HG03469 (cell line): ENCODE results near the gene SEBOX.

Source experiments
- ATAC-seq: cut with Tn5 transposase; IDR thresholded peaks from one replicate; pipeline ENCODE4 v1.9.1; 2021; ENCODE audit warnings: mild to moderate bottlenecking, moderate library complexity, moderate number of reproducible peaks; ENCODE audit not compliant: unreplicated experiment

SEBOX gene

DNA sequence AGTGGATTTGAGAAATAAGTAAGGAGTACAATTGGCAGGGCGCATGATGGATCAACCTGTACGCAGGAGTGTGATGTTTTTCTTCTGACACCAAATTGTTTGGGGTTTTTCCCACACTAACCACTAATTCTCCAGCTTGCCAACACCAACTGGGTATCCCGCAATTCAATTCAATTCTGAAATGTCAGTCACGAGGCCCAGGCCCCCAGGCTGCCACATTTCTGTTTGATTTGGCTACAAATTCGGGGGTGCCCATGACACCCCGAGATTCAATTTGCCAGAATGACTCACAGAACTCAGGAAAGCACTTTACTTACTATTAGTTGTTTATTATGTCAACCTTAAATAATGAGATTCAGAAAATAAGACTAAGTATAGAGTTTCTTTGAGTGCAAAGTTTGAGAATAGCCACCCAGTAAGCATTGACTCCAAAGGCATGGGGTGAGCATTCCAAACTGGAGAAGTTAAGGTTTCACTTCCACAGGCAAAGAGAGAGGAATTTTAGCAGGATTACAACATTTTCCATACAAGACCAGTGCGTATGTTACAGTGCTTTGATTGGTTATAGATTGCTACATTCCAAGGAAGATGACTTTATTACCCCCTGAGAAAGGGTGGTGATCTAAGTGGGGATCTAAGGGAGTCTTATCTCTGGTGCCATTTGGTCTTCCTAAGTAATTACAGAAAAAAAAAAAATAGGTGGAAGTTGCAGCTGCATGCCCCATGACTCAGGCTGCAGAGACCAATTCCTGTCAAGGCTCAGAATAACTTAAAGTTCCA lies 29.5 kb upstream of the SEBOX start:
- no peak for ATAC-seq

DNA sequence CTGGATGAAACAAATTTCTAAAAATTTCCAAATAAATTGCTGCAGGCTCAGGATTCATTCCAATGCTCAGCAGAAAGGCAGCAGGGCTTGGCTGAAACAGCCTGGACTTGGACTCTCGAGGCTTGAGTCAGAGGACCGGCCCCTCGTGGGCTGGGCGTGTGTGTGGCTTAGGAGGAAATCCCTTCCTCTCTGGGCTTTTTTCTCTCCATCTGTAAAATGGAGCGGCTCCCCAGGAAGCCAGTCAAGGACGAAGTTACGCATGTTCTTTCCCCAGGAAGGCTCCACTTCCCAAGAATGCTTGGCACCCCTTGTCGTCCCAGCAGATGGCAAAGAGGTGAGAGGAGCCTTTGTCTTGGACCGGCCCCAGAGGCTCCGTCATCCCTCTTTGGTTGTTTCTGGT lies 27.5 kb upstream of the SEBOX start:
- ATAC-seq, result no peak

DNA sequence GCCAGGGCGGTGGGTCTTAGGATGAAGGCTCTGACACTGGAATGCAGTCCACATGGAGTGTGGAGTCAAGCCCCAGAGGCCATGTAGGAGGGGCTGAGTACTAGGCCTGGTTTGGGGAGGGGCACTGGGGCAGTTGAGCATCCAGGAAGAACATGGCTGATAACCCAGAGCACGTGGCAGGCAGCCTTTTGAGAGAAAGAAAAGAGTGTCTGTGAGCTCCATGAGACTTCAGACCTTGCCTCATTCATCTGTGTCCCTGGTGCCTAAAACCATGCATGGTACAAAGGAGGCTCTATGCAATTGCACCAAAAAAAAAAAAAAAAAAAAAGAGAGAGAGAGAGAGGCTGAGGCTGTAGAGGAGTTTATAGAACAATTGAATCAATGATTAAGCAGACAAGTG lies 26.4 kb upstream of the SEBOX start:
- ATAC-seq, result no peak

DNA sequence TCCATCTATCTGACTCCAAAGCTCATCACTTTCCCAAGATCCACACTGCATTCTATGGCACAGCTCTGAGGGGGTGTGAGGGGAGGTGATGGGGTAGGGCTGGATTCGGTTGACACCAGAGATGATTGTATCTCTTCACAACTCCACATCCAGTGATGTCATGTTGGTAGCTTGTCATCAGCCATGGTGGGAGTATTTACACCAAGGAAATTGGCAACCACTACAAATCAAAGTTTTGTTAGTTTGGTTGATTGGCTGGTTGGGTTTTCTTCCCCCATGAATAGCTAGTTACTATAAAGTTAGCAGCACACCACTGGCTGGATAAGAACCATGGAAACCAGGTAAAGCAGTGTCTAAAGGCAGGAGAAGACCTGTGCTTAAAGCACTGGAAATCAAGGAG lies 26.0 kb upstream of the SEBOX start:
- no peak for ATAC-seq

DNA sequence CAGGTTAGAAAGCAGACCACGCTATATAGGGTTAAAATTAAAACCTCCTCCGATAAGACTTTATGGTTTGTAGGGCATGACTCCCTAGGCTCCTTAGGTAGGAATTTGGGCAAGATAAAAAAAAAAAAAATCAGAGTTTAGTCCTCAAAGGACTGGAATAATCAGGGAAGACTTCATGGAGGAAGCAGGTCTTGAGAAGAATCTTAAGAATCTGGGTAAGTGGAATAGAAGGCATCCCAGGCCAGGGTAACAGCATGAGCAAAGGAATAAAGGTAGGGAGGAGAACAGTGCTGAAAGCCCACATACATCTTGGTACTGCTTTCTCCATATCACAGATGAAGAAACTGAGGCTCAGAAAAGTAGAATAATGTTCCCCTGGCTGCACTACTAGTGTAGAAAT lies 25.6 kb upstream of the SEBOX start:
- ATAC-seq, result no peak

DNA sequence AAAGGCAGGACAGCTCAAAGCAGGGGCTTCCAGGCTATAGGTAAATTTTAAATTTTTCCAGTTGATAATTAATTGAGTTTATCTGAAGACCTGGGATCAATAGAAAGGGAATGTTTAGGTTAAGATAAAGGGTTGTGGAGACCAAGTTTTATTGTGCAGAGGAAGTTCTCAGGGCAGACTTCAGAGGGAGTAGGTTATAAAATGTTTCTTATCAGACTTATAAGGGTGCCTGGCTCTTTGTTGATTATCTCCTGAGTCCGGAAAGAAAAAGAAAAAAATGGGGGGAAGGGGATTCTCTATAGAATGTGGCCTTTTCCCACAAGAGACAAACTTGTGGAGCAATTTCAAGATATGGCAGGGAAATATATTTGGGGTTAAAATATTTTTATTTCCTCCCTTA lies 25.1 kb upstream of the SEBOX start:
- ATAC-seq, result no peak

DNA sequence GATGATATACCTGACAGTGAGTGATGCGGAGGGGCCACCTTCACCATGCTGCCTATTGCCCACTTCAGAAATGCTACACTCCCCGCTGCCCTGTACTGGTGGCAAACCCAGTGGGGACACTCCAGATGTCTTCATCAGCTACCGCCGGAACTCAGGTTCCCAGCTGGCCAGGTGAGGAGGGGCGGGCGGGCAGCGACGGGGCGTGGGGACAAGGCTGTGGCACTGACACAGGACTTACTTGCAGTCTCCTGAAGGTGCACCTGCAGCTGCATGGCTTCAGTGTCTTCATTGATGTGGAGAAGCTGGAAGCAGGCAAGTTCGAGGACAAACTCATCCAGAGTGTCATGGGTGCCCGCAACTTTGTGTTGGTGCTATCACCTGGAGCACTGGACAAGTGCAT lies 23.1 kb upstream of the SEBOX start:
- no peak for ATAC-seq

DNA sequence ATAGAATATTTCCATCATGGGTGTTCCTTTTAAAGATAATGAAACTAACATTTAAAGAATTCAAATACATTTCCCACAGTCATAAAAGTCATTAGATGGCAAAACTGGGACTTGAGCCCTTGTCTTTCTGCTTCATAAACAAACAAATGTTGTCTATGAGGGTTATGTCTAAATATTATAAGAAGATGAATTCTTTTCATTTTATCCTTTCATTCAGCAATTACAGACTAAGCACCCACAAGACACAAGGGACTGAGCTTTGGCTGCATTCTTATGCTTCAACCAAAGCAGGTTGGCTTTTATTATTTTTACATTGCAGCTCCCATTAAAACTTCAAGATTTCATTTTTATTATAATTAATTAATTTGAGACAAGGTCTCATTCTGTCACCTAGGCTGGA lies 21.4 kb upstream of the SEBOX start:
- no peak for ATAC-seq

DNA sequence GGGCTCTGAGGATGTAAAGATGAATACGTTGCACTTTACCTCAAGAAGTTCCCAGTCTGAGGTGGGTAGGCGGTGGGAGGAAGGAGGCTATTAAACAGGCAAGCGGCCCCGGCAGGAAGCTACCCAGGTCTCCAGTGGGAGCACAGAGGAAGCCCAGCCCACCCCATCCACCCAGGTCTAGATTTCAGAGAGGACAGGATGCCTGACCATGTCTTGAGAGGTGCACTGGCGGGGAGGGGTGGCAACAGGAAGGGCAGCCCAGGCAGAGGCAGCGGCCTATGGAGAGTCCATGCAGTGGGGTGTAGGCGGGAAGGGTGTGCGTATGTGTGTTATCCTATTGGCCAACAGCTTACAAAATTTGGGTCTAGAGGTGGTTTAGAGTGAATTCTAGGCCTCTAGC lies 20.4 kb upstream of the SEBOX start:
- no peak for ATAC-seq

DNA sequence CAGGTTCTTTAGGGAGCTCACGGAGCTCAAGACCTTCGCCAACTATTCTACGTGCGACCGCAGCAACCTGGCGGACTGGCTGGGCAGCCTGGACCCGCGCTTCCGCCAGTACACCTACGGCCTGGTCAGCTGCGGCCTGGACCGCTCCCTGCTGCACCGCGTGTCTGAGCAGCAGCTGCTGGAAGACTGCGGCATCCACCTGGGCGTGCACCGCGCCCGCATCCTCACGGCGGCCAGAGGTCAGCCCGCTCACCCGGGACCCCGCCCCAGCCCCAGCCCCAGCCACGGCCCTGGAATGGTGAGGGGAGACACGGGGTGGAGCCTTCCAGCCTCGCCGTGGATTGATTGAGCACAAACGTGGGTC lies 20.0 kb upstream of the SEBOX start:
- no peak for ATAC-seq

DNA sequence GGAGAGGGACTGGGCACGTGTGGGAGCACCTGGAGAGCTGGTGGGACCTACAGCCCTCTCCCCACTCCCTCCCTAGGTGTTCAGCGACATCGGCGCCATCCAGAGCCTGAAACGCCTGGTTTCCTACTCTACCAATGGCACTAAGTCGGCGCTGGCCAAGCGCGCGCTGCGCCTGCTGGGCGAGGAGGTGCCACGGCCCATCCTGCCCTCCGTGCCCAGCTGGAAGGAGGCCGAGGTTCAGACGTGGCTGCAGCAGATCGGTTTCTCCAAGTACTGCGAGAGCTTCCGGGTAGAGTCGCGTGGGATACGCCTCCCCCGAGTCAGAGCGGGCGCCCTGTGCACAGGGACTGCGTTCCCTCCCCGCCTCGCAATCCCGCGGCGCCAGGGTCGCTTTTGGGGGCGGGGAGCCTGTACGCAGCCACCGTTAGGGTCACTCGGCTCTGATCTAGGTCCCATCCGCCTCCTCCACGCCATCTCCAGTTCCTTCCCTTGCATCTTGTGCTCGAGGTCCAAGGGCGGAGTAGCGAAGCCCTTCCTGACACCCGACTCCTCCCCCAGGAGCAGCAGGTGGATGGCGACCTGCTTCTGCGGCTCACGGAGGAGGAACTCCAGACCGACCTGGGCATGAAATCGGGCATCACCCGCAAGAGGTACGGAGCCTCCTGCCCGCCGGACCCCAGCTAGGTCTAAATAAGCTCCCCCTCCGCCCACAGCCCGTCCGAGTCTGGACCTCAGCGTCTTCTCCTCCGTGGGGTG lies 19.5 kb upstream of the SEBOX start:
- ATAC-seq, result no peak

DNA sequence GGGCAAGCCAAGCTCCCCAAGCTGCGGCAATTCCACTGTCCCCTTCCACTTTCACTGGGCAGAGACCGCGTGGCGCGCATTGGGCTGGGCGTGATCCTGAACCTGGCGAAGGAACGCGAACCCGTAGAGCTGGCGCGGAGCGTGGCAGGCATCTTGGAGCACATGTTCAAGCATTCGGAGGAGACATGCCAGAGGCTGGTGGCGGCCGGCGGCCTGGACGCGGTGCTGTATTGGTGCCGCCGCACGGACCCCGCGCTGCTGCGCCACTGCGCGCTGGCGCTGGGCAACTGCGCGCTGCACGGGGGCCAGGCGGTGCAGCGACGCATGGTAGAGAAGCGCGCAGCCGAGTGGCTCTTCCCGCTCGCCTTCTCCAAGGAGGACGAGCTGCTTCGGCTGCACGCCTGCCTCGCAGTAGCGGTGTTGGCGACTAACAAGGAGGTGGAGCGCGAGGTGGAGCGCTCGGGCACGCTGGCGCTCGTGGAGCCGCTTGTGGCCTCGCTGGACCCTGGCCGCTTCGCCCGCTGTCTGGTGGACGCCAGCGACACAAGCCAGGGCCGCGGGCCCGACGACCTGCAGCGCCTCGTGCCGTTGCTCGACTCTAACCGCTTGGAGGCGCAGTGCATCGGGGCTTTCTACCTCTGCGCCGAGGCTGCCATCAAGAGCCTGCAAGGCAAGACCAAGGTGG lies 16.3 kb upstream of the SEBOX start:
- no peak for ATAC-seq

DNA sequence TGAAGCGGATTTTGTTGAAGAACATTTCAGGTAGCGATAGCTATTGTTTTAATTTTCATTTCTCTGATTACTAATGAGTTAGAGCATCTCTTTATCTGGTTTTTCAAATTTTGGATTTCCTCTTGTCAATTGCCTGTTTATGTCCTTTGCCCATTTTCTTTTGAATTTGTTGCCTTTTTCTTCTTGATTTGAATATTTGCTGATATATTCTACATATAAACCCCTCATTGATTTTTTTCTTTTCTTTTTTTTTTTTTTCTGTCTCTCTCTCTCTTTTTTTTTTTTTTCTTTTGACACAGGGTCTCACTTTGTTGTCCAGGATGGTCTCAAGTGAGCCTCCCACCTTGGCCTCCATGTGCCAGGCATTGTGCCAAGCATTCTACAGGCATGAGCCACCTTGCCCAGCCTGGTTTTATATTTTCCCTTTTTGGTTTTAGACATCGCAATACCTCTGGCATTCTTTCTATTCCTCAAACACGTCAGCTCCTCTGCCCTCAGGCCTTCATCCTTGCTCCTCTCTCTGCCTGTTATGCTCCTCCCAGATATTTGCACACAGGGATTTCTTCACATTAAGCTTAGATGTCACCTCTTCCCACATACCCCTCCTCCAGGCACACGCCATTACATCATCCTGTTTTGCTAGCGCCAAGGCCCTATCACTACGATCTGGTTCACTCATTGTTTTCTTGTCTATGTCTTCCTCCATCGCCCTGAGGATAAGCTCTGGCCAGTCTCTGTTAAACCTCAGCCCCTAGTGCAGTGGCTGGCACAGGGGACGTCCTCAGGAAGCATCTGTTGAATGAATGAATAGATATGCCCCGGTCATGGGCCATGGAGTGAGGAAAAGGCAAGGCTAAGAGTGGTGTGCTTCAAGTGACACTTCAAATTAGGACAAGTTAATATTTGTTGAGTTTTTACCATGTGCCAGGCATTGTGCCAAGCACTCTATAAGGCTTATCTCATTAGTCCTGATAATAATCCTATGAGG lies 15.1 kb upstream of the SEBOX start:
- ATAC-seq, result no peak

DNA sequence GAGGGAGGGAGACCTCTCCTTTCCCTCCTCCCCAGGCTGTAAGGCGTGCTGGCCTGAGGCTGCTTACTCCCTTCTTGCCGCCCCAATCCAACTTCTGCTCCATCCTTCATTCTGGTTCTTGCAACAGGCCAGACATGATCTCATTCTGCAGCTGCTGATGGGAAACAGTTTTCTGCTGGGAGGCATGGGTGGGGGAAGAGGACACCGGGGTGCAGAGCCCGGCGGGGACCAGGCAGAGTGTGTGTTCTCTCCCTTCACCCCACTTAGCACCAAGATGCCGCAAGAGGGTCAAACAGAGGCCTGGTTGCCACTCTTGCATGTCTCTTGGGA lies 7.9 kb upstream of the SEBOX start:
- ATAC-seq, result no peak

DNA sequence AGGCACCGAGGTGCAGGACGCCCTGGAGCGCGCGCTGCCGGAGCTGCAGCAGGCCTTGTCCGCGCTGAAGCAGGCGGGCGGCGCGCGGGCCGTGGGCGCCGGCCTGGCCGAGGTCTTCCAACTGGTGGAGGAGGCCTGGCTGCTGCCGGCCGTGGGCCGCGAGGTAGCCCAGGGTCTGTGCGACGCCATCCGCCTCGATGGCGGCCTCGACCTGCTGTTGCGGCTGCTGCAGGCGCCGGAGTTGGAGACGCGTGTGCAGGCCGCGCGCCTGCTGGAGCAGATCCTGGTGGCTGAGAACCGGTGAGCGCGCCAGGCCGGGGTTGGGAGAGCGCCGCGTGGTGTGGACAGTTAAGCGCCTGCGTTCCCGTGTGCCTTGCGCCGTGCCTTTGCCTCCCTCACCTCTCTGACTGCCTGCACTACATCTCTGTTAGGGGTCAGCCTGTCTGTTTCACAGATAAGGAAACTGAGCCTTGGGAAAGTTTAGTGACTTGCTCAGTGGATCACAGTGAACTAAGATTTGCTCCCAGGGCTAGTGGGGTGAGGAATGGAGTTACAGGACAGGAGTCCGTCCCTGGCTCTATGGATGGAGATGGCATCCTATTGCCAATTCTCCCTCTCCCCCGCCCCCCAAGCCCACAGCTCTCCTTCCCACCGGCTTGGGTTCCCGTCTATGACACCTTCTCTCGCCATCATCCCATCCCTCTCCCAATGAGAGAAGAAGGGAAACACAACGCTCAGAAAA lies 7.4 kb upstream of the SEBOX start:
- ATAC-seq, result no peak

DNA sequence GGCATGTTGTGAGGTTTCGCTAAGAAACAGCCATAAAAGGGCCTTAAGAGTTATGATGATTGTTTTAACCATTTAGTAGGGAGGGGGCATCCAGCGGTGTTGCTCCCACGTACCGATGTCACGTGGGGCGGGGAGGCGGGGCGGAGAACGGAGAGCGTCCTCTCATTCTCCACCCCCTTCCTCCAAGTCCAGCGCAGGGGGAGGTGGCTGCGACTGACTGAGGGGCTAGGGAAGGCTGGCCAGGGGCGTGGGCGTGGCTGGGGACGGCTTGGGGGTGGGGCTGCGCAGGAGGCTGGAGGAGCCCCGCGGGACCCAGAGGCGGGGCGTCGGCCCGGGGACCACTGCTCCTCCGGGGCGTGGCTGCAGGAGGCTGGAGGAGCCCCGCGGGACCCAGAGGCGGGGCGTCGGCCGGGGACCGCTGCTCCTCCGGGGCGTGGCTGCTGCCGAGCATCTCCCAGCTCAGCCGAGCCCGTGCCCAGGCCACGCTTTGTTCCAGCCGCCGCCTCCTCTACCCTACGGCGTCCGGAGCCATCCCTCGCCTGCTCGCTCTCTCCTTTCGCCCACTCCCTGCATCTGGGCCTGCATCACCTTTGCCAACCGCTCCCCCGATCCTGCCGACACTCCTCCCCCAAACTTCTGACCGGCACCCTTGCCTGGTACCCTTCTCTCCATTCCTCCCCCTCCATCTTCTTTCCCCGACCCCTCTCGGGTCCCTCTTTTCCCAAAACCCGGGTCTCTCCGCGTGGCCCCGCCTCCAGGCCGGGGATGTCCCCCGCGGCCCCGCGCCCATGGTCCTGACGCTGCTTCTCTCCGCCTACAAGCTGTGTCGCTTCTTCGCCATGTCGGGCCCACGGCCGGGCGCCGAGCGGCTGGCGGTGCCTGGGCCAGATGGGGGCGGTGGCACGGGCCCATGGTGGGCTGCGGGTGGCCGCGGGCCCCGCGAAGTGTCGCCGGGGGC lies 6.5 kb upstream of the SEBOX start, which contains the start of gene SARM1:
SARM1 (plus strand) TSS at position 450 of the 958 bp plus-strand sequence; CDS start at position 789, 339 bp downstream.
- ATAC-seq, result peak; percentile 57

DNA sequence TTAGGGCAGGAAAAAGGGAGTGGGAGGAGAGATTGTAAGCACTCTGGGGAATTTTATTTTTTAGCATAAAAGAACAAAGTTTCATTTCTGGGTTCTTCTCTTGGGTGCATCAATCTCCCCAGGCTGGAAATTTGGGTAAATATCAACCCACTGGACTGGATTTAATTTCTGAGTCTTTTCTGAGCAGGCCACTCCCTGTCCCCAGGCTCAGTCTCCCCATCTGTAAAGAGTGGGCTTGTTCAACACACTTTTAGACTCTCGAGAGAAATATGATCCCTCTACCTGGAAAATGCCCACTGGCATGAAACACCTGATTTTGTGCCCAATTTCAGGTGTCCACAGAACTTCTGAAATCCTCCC lies 5.7 kb upstream of the SEBOX start:
- ATAC-seq, result no peak

DNA sequence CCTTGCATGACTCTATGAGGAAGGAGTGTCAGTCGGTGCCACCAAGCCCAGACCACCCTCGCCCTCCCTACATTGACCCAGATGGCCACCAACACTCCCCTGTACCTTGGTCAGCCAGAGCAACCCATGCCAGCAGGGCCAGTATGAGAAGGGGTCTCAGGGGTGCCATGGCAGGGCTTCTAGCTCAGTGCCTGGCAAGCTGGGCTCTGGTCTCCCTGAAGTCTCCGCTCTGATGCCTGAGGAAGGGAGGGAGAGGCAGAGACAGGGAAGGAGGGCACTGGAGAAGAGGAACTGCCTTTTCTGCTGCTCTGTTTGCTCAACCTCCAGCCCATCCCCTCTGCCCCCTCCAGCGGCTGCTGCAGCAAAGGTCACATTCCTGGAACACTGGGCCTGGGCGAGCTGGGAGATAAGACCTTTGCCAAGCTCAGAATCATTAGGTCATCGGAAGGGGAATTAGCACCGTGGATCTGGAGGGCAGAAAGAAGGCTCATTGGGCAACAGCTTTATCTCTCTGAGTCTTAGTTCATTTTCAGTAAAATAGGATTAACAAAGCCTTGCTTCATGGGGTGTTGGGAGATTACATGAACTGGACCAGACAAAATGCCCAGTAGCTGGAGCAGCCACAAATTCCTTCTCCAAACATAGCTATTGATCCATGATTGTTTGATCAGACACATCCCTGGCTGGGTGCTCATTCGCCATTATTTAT lies 5.2 kb upstream of the SEBOX start, which contains the start of gene VTN:
VTN (minus strand) TSS at position 273 of the 709 bp plus-strand sequence; CDS start at position 169, 104 bp downstream.
- no peak for ATAC-seq
